HG02973 (cell line): Measurements from ENCODE around the gene CD274.
"Not testable (repeated sequence)": the region's sequence is repeated elsewhere in the genome, so short reads cannot be mapped to it uniquely, and the experiment has no call there.

Experiments used
- ATAC-seq: cut with Tn5 transposase; IDR thresholded peaks from one replicate; pipeline ENCODE4 v1.9.1; 2021; ENCODE audit warnings: moderate library complexity; ENCODE audit not compliant: unreplicated experiment

The CD274 gene

DNA sequence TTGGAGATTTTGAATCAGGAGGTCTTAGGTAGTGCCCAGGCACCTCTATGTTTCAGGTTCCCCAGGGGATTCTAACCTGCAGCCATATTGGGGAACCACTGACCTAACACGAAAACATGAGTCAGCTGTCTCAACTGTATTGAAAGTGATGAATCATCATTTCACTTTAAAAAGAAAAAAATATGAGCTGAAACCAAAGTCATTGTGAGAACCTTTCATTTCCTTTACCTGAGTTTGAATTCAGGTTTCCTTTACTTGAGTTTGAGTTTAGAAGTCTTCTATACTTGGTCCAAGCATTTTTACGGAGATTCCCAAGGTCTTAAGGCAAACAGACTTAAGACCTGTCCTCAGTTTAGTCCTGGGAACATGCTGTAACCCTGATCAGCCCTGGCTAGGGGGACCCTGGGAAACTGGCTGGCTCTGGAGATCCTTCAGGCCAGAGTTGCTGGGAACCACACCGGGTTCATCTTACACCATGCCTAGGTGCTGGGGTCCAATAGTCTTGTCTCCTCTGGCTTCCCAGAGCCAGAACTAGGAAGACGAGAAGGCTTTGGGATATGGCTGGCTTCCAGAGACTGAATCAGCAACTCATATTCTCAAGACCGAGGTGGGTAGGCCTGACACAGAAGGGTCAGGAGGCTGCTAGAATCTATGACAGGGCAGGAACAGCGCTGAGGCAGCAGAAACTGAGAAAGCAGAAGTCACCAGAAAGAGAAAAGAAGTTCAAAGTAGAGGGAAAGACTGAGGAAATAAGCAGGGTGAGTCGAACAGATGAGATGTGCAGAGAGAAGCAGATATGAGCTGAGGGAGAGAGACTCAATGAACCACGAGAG, 43.6 kb downstream of the CD274 start:
- peak; percentile 87 for ATAC-seq

DNA sequence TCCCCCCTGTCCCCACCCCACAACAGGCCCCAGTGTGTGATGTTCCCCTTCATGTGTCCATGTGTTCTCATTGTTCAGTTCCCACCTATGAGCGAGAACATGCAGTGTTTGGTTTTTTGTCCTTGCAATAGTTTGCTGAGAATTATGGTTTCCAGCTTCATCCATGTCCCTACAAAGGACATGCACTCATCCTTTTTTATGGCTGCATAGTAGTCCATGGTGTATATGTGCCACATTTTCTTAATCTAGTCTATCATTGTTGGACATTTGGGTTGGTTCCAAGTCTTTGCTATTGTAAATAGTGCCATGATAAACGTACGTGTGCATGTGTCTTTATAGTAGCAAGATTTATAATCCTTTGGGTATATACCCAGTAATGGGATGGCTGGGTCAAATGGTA, 44.4 kb downstream of the CD274 start:
- ATAC-seq, result not testable (repeated sequence)

DNA sequence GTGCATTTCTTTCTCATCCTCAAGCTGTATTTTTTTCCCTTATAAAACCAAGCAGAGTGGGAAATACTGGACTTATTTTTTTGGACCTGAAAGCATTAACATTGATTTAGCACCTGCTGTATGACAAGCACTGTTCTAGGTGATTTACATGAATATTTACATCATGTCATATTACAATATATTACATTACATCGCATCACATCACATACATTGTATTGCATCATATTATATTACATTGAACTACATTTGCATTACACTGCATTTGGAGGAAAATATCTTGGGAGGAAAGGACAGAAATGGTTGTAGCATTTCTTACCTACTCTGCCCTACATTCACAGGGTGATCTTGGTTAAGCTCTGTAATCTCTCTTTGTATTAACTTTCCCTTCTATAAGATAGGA, 48.8 kb downstream of the CD274 start:
- ATAC-seq, result no peak

DNA sequence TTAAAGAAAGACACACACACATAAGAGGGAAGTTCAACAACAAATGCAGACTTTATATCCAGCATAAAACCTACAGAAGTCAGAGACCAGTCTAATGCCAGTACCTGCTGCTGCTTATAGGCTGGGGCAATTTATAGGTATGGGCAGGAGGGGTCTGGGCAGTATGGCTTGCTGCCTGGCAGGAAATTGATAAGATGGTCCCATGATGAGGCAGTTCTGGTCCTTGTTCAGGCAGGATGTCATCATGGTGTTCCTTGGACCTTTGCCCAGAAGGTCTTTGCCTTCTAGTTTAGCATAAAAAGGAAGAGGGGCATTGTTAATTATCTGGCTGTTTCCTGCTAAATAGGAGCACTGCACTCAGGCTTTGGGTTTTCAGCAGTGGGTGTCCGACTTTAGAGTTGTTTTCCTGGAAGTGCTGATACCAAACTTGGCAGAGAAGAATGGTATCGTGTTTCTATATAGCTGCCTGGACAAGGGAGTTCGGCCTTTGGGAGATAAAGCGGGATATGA, 49.6 kb downstream of the CD274 start:
- ATAC-seq, result no peak

DNA sequence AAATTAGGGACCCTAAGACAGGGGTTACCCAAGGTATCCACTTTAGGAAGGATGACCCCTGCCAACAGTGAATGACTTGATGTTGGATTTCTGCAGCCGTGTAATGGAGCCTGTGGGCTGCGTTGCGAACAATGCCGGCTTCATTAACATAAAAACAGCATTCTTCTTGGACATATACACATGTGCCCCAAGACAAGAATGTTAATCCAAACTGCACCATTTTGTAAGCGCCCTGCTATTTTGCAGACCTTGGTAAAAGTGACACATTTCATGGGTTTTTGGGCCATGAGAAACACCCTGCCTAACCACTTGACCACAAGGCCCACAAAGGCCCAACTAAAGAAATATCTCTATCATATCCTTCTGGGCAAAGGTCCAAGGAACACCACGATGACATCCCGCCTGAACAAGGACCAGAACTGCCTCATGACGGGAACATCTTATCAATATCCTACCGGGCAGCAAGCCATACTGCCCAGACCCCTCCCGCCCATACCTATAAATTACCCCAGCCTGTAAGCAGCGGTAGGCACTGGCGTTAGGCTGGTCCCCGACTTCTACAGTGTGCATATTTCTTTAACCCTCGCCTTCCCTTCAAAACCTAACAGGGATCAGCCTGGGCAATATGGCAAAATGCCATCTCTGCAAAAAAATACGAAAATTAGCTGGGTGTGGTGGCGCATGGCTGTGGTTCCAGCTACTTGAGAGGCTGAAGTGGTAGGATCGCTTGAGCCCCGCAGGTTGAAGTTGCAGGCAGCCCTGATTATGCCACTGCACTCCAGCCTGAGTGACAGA, 50.3 kb downstream of the CD274 start:
- no peak for ATAC-seq

DNA sequence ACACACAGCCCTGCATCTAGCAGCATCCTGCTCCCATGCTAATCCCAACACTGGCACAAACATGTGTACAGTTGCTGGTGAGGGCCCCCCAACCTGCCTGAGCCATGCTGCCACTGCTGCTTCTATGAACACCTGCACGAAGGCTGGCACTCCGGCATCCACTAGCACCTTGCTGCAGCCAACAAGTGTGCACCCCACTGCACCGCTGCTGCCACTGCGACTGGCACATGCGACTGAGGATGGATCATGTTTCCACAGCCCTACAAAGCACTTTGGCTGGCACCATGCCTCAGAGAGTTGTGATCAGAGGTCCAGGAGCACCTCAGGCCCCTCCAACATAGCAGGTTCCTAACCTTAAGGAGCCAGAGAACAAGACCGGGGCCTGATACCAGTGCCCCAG, 52.2 kb downstream of the CD274 start:
- no peak for ATAC-seq

DNA sequence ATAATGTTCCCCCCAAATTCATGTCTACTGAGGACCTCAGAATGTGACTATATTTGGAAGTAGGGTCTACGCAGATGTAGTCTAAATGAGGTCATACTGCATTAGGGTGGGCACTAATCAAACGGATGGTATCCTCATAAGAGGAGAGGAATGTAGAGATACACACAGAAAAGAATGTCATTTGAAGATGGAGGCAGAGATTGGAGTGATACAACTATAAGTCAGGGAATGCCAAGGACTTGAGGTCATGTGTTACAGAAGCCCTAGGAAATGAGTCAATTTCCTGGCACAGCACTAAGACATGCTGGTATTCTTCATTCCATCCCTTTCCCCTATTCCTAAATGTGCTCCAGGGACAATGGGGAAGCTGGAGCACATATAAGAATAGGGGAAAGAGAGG, 59.2 kb downstream of the CD274 start:
- no peak for ATAC-seq

DNA sequence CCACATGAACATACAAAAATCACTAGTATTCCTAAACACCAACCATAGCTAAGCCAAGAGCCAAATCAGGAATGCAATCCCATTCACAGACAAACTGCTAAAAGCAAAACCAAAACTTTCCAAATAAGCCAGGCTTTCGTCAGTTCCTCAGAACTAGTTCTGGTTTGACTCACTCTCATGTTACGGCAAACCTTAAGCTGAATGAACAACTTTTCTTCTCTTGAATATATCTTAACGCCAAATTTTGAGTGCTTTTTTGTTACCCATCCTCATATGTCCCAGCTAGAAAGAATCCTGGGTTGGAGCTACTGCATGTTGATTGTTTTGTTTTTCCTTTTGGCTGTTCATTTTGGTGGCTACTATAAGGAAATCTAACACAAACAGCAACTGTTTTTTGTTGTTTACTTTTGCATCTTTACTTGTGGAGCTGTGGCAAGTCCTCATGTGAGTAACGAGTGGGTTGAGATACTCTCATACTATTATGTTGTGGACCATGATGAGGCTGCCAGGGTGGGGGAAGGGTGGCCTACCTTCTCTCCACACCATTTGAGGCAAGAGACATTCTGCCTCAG, 60.1 kb downstream of the CD274 start, which contains the start of gene PDCD1LG2:
TSS of gene PDCD1LG2 (plus strand) at position 172 of the 572 bp plus-strand sequence. CDS start 12,016 bp downstream, outside the sequence.
- peak; percentile 75 for ATAC-seq

DNA sequence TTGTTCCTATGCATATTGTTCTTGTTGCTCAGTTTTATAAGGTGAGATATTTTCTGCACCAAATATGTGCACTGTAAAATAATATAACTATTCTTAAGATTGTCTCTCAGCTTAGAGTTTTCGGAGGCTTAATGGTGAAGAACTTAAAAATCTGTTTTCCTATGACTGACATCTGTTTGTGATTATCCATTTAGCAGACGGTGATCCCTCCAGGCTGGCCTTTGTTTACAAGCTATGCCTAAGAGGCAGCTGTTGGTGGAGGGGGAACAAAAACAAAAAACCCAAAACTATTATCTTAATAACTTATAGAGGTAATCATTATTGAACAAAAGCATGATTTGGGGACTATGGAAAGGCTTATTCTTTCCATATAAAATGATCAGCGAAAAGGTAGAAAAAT, 60.6 kb downstream of the CD274 start:
- ATAC-seq, result no peak

DNA sequence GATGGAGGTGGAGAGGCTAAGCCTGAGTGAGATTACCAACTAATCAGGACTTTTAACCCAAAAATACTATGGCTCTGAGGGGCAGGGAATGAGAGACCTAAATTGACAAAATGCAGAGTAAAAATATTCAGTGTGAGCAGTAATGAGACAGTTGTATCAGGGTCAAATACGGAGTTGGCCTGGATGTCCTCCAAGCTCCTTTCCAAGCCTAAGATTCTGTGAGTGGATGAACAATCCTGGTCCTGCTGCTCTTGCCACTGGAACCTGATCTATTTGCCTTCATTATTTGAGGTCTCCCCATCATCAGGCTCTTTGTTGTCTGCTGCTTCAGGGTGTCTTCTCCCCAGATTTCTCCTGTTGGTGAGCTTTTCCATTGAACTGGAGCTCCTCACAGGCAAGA, 61.1 kb downstream of the CD274 start:
- ATAC-seq, result no peak

DNA sequence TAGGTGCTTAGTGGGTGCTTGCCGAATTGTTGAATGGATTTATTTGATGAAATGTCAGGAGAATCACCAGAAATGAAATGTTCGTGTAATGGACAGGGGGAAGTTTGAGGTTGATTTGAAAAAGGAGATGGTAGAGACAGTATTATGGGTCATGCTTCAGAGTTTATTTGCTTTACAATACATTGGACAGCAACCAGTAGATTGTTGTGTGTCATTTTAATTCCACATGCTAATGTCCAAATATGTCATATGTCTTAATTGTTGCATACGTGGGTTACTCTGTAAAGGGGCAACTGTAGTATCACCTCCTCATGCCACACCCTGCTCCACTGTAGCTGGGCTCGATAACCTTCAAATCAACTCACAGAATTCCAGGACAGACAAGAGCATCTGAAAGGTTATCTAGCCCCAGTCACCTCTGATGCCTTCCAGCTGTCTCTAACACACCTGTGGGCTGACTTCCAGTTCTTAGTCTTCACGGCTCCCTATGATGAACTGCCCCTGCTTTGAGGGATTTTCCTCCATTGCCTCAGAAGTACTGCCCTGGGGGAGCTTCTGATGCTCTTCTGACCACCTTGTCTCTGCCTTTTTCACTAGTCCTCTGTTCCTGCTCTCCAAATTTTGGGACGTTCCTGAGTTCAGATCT, 61.7 kb downstream of the CD274 start:
- no peak for ATAC-seq

DNA sequence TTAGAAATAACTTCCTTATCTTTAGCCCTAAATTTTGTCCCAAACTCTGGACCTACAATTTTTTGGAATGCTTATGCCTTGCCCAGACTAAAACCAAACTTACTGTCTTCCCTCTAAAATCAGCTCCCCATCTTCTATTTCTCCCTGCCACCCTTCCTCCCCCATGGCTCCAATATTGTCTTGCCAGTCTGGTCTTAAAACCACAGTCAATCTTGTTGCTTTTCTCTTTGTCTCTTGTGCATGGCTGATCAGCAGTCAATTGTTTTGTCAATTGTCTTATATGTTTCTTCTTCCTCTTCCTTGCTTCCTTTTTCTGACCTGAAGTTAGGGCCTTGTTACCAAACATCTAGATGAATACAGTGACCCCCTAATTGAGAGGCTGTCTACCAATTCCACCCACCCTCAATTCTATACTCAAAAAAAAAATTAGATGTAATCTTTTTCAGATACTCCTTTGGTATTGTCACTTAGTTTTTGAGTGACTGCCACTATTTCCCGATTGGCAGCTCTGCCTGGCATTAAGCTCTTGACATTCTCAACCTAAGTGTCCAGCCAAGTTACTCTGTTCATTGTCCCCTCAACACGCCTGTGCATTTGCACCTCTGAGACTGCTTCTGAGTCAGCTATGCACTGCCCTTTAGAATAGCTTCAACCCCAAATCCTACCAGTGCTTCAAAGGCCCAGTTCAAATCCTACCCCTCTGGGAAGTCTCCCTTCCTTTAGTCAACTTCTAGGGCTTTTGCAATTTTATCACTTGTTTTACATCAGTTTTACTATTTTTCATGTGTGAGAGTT, 62.5 kb downstream of the CD274 start:
- ATAC-seq, result no peak

DNA sequence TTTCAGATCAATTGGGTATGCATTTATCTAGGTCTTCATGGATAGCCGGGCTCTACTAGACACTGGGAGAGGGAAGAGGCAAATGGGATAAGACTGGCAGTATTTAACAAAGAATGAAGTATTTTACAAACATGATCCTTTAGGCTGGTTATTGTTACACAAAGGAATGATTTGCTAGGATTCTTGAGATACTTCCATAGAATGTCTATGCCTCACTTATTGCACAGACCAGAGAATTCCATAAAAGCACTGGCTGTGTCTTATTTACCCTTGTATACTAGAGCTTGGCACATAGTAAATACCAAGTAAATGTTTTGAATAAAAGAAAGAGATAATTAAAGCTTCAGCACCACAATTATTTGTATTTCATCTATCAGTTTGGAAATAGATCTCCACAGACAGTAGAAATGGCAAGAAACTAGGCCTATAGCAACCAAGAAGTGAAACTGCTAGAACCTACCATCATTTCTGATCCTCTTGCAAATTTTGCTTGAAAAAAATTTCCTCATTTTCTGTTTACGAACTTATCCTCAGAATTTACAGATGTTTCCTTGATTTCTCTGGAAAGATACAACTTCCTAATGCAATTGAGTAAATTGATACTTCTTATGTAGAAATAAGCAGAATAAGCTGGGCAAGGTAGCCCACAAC, 63.7 kb downstream of the CD274 start:
- ATAC-seq, result no peak

DNA sequence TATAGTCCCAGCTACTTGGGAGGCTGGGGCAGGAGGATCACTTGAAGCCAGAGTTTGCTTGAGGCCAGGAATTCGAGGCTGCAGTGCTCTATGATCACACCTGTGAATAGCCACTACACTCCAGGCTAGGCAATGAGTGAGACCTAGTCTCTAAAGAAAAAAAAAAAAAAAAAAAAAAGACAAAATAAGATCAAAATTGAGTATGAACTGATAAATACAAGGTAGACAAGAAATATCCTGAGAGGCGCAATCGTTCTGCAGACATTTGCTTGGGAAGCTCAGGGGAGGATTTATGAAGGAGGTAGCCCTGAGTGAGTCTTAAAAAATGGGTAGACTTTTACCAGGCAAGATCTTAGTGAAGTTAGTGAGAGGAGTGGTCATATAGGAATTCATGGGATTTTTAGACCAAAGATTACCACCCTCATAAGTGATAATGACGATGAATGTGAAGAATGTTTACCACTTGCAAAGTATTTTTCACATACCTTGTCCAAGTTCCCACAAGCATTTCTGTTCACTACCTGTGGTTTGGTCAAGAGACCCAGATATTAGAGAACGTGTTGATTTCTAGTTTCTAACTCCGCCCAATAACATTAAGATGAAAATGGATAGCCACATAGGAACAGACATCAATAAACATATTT, 64.4 kb downstream of the CD274 start:
- ATAC-seq, result no peak

DNA sequence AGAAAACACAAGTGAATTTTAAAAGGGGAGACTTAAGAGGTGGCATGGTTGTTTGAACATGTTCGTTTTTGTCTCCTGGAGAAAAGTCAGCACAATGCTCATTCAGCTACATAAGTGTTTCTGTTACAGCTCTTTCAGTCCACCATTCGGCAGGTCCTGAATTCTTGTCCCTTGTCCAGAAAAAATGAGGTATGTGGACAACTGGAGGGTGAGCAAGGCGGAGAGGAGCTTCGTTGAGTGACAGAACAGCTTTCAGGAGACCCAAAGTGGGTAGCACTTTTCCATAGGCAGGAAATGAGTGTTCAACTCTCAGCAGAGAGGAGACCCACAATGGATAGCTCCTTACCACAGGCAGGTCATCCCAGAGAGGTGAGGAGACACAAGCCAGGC, 64.9 kb downstream of the CD274 start:
- ATAC-seq, result no peak

DNA sequence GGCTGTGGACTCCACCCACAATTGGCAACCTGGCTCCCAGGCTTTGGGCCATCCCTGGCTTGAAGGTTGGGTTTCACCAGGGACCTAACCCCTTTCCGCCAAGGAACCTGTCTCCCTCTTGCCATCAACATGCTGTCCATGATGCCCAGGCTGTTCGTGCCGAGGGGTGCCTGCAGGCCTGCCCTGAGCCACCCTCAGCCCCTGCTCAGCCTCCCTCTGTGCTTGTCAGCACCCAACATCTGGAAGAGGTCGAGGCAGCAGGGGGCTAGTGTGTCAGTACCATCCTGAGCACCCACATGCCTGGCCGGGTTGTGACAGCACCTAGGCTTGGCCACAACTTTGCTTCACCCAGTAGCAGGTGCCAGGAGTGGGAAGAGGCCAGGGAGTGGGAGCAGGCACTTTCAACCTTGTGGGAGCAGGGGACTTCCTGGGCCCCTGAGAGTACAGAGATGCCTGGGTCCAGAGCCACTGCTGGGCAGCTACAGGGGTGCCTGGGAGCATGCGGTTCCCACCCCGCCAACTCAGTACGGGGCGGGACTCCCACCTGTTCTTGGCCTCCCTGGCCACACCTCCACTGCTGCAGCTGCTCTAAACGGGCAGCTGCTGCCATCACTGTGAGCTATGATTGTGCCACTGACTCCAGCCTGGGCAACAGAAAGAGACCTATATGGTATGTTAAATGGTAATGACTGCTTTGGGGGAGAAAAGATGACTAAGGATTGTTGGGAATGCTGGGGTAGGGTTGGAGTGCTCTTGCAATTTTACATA, 66.3 kb downstream of the CD274 start:
- ATAC-seq, result no peak

DNA sequence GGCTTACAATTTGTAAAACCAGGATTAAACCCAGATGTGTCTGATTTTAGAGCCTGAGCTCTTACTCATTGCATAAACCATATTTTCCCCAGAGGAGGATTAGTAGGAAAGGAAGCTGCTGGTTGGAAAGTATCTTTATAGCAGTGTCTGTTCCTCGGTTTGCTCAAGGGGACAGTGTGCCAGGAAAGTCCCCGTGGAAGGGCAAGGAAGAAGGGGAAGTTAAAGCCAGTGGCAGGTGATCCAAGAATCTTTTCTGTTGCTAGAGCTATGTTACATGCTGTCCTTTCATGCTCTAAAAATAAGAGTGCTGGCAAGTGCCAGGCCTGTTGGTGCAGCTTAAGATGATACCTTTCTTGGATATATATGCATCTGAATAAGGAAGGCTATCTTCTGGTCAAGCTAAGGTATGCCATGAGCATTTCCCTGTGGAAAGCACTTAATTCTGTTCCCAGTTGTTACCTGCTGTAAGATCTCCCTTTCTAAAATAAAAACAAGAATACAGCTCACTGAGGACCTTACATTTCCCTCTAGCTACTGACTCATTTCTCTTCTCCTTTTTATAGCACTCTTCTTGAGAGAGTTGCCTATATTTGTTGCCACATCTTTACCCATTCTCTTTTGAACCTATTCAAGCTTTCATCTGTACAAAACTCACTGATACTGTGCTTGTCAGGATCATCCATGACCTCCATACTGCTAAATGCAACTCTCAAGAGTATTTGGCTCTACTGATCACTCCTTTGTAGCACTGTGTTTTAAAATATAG, 68.0 kb downstream of the CD274 start:
- ATAC-seq, result peak; percentile 51

DNA sequence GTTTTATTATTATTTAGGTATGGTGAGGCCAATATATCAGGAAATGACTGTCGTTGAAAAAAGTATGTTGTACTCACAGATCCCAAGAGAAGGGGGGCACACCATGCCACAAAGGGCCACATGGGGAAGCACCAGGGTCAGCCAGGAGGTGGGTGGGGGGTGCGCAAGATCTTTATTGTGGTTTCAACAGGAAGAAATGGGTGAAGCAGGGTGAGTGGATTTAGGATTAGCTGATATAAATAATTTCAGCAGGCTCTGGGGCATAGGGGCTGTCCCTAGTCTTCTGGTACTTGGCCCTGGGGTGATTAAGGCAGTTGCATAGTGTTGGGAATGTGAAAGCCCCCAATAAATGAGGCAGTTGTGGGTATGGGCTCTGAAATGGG, 68.6 kb downstream of the CD274 start:
- peak; percentile 17 for ATAC-seq
